HepG2 (cell line): ENCODE measurements around the gene DOK5. TPM values are rescaled to one million over a fixed set of nuclear protein-coding genes. Genes with fewer than 3 reads are reported as not detected.

Experiments used
- ATAC-seq: fragments of 200-7000 bp; cut with Tn5 transposase; 3 replicates; pipeline ENCODE4 v1.9.1; 2020; ENCODE audit warnings: mild to moderate bottlenecking, moderate library complexity
- BruUV-seq: library from RNA; stranded (reverse); fragments of 400-500 nt; replicated peaks from 2 replicates; lab custom pipeline; 2021; lab: Mats Ljungman, UMichigan
- CTCF ChIA-PET: fragments of 300-600 bp; formaldehyde crosslinking; extraction: SDS; loops from one replicate; lab custom pipeline; 2021; ENCODE audit warnings: low total read pairs, inconsistent platforms, low intra/inter-chr PET ratio; lab: Yijun Ruan, JAX
- POLR2A ChIA-PET: fragments of 350-600 bp; sonication (Branson Sonifier 250); formaldehyde crosslinking; loops from one replicate; lab custom pipeline; 2020; ENCODE audit warnings: antibody characterized with exemption, inconsistent platforms; lab: Yijun Ruan, JAX
- DNase-seq: peaks from one replicate; pipeline ENCODE4 v3.0.0-alpha.2; 2015; ENCODE audit warnings: low spot score
- FAIRE-seq: peaks from 3 replicates; lab custom pipeline; 2011; peaks lifted over from hg19 to GRCh38; lab: Jason Lieb, UNC
- H2AFZ ChIP-seq: one replicate; pipeline ENCODE4 v1.6.1; 2011; ENCODE audit warnings: low read length, inconsistent platforms
- H3K27ac ChIP-seq: fragments of 300-600 bp; 3 replicates; pipeline ENCODE4 v1.8.0; 2011; ENCODE audit warnings: mixed run types, mild to moderate bottlenecking, mixed read lengths, low read length, inconsistent platforms; ENCODE audit not compliant: insufficient read depth; ENCODE audit errors: extremely low read length
- H3K27me3 ChIP-seq, 2 experiments: fragments of 200-600 bp in 1 of 2; 2 replicates in 1 of 2; 3 replicates in 1 of 2; pipeline versions ENCODE4 v1.6.0 to v1.8.0; 2011; ENCODE audit warnings: low read length in 2 of 2, mild to moderate bottlenecking in 2 of 2, moderate library complexity in 2 of 2, inconsistent platforms in 1 of 2; ENCODE audit not compliant: insufficient read depth in 2 of 2, control insufficient read depth in 1 of 2
- H3K36me3 ChIP-seq, 2 experiments: fragments of 200-600 bp in 1 of 2; replicated peaks in 1 of 2; 2 replicates in 1 of 2; 3 replicates in 1 of 2; pipeline versions ENCODE4 v1.5.1 to v1.8.0; 2011; ENCODE audit warnings: low read length in 2 of 2, inconsistent platforms in 1 of 2; ENCODE audit not compliant: insufficient read depth in 2 of 2, control insufficient read depth in 1 of 2
- H3K4me1 ChIP-seq: 2 replicates; pipeline ENCODE4 v1.5.1; 2012; ENCODE audit warnings: low read length, inconsistent platforms; ENCODE audit not compliant: insufficient read depth
- H3K4me2 ChIP-seq: 2 replicates; pipeline ENCODE4 v1.6.0; 2011; ENCODE audit warnings: low read depth, low read length, inconsistent platforms
- H3K4me3 ChIP-seq, 3 experiments: fragments of 200-600 bp in 1 of 3; sonication (generic), shearing (Covaris generic) in 1 of 3; replicated peaks in 1 of 3; 2 replicates each; pipeline ENCODE4 v1.5.1; 2011 to 2016; ENCODE audit warnings: low read length in 3 of 3, inconsistent platforms in 2 of 3, low read depth in 2 of 3, mild to moderate bottlenecking in 2 of 3, control low read depth in 1 of 3, mixed read lengths in 1 of 3; ENCODE audit not compliant: insufficient read depth in 1 of 3
- H3K79me2 ChIP-seq: one replicate; pipeline ENCODE4 v1.6.1; 2011; ENCODE audit warnings: low read length, inconsistent platforms; ENCODE audit not compliant: insufficient read depth
- H3K9ac ChIP-seq: 2 replicates; pipeline ENCODE4 v1.6.0; 2011; ENCODE audit warnings: mild to moderate bottlenecking, low read depth, low read length, inconsistent platforms; ENCODE audit not compliant: insufficient read depth
- H3K9me3 ChIP-seq: 2 replicates; pipeline ENCODE4 v1.5.1; 2012; ENCODE audit warnings: mild to moderate bottlenecking, low read length
- H4K20me1 ChIP-seq: 2 replicates; pipeline ENCODE4 v1.6.0; 2011; ENCODE audit warnings: inconsistent platforms, mild to moderate bottlenecking, low read length, moderate library complexity; ENCODE audit not compliant: insufficient read depth
- GABPA ChIP-seq, 2 experiments: IDR thresholded peaks; 2 replicates each; pipeline ENCODE4 v1.6.1; 2011 to 2016; ENCODE audit warnings: low read depth in 2 of 2, low read length in 1 of 2, missing biosample characterization in 1 of 2, missing genetic modification characterization in 1 of 2
- PAWR ChIP-seq: sonication (generic); formaldehyde crosslinking; IDR thresholded peaks from 2 replicates; pipeline ENCODE4 v1.4.0; 2020; ENCODE audit warnings: missing genetic modification reagents, mild to moderate bottlenecking, borderline replicate concordance
- THAP9 ChIP-seq: sonication (generic); formaldehyde crosslinking; IDR thresholded peaks from 2 replicates; pipeline ENCODE4; 2020; ENCODE audit warnings: missing genetic modification reagents, mild to moderate bottlenecking, borderline replicate concordance
- ZNF138 ChIP-seq: sonication (generic); formaldehyde crosslinking; IDR thresholded peaks from 2 replicates; pipeline ENCODE4 v1.5.0; 2020; ENCODE audit warnings: mild to moderate bottlenecking, low read depth, missing genetic modification reagents
- ZNF274 ChIP-seq: sonication (generic); formaldehyde crosslinking; IDR thresholded peaks from 2 replicates; pipeline ENCODE4 v1.5.1; 2020; ENCODE audit warnings: mild to moderate bottlenecking, missing genetic modification reagents
- ZNF605 ChIP-seq: sonication (generic); formaldehyde crosslinking; IDR thresholded peaks from 2 replicates; pipeline ENCODE4 v1.8.0; 2022; ENCODE audit warnings: mild to moderate bottlenecking, missing genetic modification reagents
- ZNF609 ChIP-seq: sonication (generic); formaldehyde crosslinking; IDR thresholded peaks from 2 replicates; pipeline ENCODE4 v1.4.0; 2020; ENCODE audit warnings: mild to moderate bottlenecking, missing genetic modification reagents, borderline replicate concordance
- ZNF615 ChIP-seq: sonication (generic); formaldehyde crosslinking; IDR thresholded peaks from 2 replicates; pipeline ENCODE4 v1.5.0; 2020; ENCODE audit warnings: mild to moderate bottlenecking, missing genetic modification reagents, borderline replicate concordance
- ZNF691 ChIP-seq: sonication (generic); formaldehyde crosslinking; IDR thresholded peaks from 2 replicates; pipeline ENCODE4 v1.4.0; 2020; ENCODE audit warnings: missing genetic modification reagents, low read depth, mild to moderate bottlenecking, borderline replicate concordance
- ZNF800 ChIP-seq: sonication (generic); formaldehyde crosslinking; IDR thresholded peaks from 2 replicates; pipeline ENCODE4 v1.4.0; 2020; ENCODE audit warnings: missing genetic modification reagents
- ZUFSP ChIP-seq: sonication (generic); formaldehyde crosslinking; IDR thresholded peaks from 2 replicates; pipeline ENCODE4 v1.9.0; 2021; ENCODE audit warnings: missing genetic modification reagents, mild to moderate bottlenecking, borderline replicate concordance
- WGBS: methylation state at CpG from one replicate; pipeline ENCODE4 v1.1.6; 2017; ENCODE audit warnings: low lambda C conversion rate; 5-methylcytosine and 5-hydroxymethylcytosine counted together
- in situ Hi-C: cut with HindIII; loops from 2 replicates; pipeline ENCODE4 v1.10.0; 2017; ENCODE audit warnings: low pct_unique_long_range_greater_than_20kb; ENCODE audit not compliant: extremely low pct_ligation_motif_present
- intact Hi-C: fragments of 100-400 bp; cut with micrococcal nuclease; formaldehyde crosslinking; loops from one replicate; pipeline ENCODE4 v1.10.0; 2022; ENCODE audit not compliant: unreplicated experiment
- polyA plus RNA-seq, 8 experiments: library from polyadenylated mRNA; depleted of rRNA in 3 of 8; stranded (reverse) in 7 of 8; unstranded in 1 of 8; fragments of >200 nt; fragmentation: Illumina TruSeq in 4 of 8; extraction: Trizol in 4 of 8; gene quantifications; 2 replicates each; pipeline versions ENCODE4 v1.2.1 to v1.2.3, GENCODE V29; 2011 to 2016; ENCODE audit warnings: low read depth in 4 of 8, missing spikeins in 1 of 8, mixed read lengths in 1 of 8; ENCODE audit not compliant: insufficient read depth in 1 of 8
- total RNA-seq, 5 experiments: library from RNA; depleted of rRNA; stranded (reverse); fragments of >200 nt; fragmentation: Illumina TruSeq; extraction: Trizol; gene quantifications; 2 replicates each; pipeline ENCODE4 v1.2.3, GENCODE V29; 2016; ENCODE audit warnings: low read depth in 1 of 5

Gene DOK5
- total and polyA plus RNA-seq, 2 of the 13 experiments (the other 11 are each of a cell fraction or from before 2014, with no cell fraction given), result not detected

- in situ Hi-C loops, result no loop called here
- WGBS, result 22% methylated on average over 10 of the region's 10 CpGs
- BruUV-seq, result no TSS peak
- no peak for TF ChIP-seq ZNF691 (CRISPR knock-in tag)
- no peak for TF ChIP-seq GABPA (IDR thresholded peaks at IDR 0.05; ENCODE audit: low read depth, low read length)
- no peak for TF ChIP-seq GABPA (CRISPR knock-in tag; IDR thresholded peaks at IDR 0.05; ENCODE audit: low read depth)
- no peak for TF ChIP-seq ZNF605 (CRISPR knock-in tag)
- no peak for TF ChIP-seq ZNF274 (CRISPR knock-in tag)
- TF ChIP-seq ZNF138 (CRISPR knock-in tag), result no peak
- no peak for TF ChIP-seq ZNF615 (CRISPR knock-in tag)
- no peak for TF ChIP-seq ZNF800 (CRISPR knock-in tag)
- no peak for TF ChIP-seq ZNF609 (CRISPR knock-in tag)
- TF ChIP-seq THAP9 (CRISPR knock-in tag), result no peak
- TF ChIP-seq PAWR (CRISPR knock-in tag), result no peak
- no peak for TF ChIP-seq ZUFSP (CRISPR knock-in tag)
Measured at GRCh38 chr20:54474866-54475265, 527 bp upstream of the DOK5 start.

More at GRCh38 chr20:54474866-54475265, 527 bp upstream of the DOK5 start:
- CTCF ChIA-PET, result no interaction called here
- ATAC-seq (no peak), FAIRE-seq (no peak), DNase-seq (no peak)
- Histone ChIP-seq H3K36me3 (no peaks in the 10 kb centered on the region), H3K79me2 (no peaks in the 10 kb centered on the region), H3K4me3 (no peak overlapping the region), H2AFZ (no peak overlapping the region), H4K20me1 (no peaks in the 10 kb centered on the region), H3K4me2 (no peak overlapping the region), H3K27me3 (peaks cover 2 to 30% of the 10 kb centered on the region in 2 experiments; a peak in 4 of 5 replicates), H3K27ac (no peak overlapping the region), H3K9ac (no peak overlapping the region), H3K4me1 (no peaks in the 10 kb centered on the region), H3K9me3 (no peaks in the 10 kb centered on the region)
- POLR2A ChIA-PET, result no interaction called here
- intact Hi-C loops, result no loop called here
